GM21381 (cell line): ENCODE results near the gene ZNF32.
A peak's percentile ranks its signal among the peaks of the same experiment; 100 is the strongest.

ENCODE experiments used
- ATAC-seq: cut with Tn5 transposase; IDR thresholded peaks from one replicate; pipeline ENCODE4 v1.9.1; 2021; ENCODE audit warnings: mild to moderate bottlenecking, moderate library complexity; ENCODE audit not compliant: unreplicated experiment

Gene ZNF32

GRCh38 chr10:43648398-43649184, at the start of gene ZNF32:
Gene ZNF32, minus strand, starts transcription at chr10:43648881. Its CDS starts 2,748 bp downstream, at chr10:43646133.
- peak; percentile 100 for ATAC-seq

- ATAC-seq, result no peak
These were observed 49.5 kb upstream of the ZNF32 start for GRCh38 chr10:43698156-43698555.

GRCh38 chr10:43696909-43697483, 48.3 kb upstream of the ZNF32 start:
- no peak for ATAC-seq

- ATAC-seq, result no peak
These were observed 47.0 kb upstream of the ZNF32 start for GRCh38 chr10:43695730-43696129.

GRCh38 chr10:43695321-43695720, 46.6 kb upstream of the ZNF32 start:
- ATAC-seq, result no peak

- ATAC-seq, result no peak
These were observed 45.8 kb upstream of the ZNF32 start for GRCh38 chr10:43694526-43694925.

- ATAC-seq, result no peak
These were observed 44.9 kb upstream of the ZNF32 start for GRCh38 chr10:43693602-43694001.

GRCh38 chr10:43692051-43692825, 43.6 kb upstream of the ZNF32 start:
- no peak for ATAC-seq

GRCh38 chr10:43691485-43691884, 42.8 kb upstream of the ZNF32 start:
- ATAC-seq, result no peak

GRCh38 chr10:43689955-43690771, 41.5 kb upstream of the ZNF32 start:
- peak; percentile 99 for ATAC-seq

GRCh38 chr10:43689618-43689954, 40.9 kb upstream of the ZNF32 start:
- peak; percentile 44 for ATAC-seq

GRCh38 chr10:43689007-43689491, 40.4 kb upstream of the ZNF32 start:
- no peak for ATAC-seq

- no peak for ATAC-seq
These were observed 39.7 kb upstream of the ZNF32 start for GRCh38 chr10:43688348-43688892.

GRCh38 chr10:43687373-43687772, 38.7 kb upstream of the ZNF32 start:
- no peak for ATAC-seq

GRCh38 chr10:43686414-43686813, 37.7 kb upstream of the ZNF32 start:
- no peak for ATAC-seq

GRCh38 chr10:43685744-43686143, 37.1 kb upstream of the ZNF32 start:
- ATAC-seq, result no peak

- no peak for ATAC-seq
These were observed 35.5 kb upstream of the ZNF32 start for GRCh38 chr10:43684292-43684559.

GRCh38 chr10:43683451-43684291, 35.0 kb upstream of the ZNF32 start:
- ATAC-seq, result no peak

- no peak for ATAC-seq
These were observed 34.3 kb upstream of the ZNF32 start for GRCh38 chr10:43682956-43683355.

- ATAC-seq, result no peak
These were observed 33.0 kb upstream of the ZNF32 start for GRCh38 chr10:43681721-43682120.
